ENCODE data around the gene RNF187.

RNF187 gene

GRCh38 chr1:228511546-228512445 lies 24.6 kb downstream of the RNF187 start:
- no peak for TF ChIP-seq REST (IDR thresholded peaks at IDR 0.05; ENCODE audit: insufficient read depth in 1 of 2, low read depth in 2 of 2, low read length in 2 of 2)
- no peak for TF ChIP-seq TAF1 (IDR thresholded peaks at IDR 0.05; ENCODE audit: borderline replicate concordance, insufficient read depth, low read length)
- TF ChIP-seq POLR2AphosphoS5 (IDR thresholded peaks at IDR 0.05; ENCODE audit: low read depth, low read length) = no peak
- no peak for TF ChIP-seq FOXP2 (optimal IDR thresholded peaks at IDR 0.05; ENCODE audit: borderline replicate concordance, extremely low read depth, extremely low read length, insufficient read depth)
- TF ChIP-seq SIN3A (IDR thresholded peaks at IDR 0.05; ENCODE audit: borderline replicate concordance, insufficient read depth, low read length) = no peak

GRCh38 chr1:228512781-228513198 lies 25.6 kb downstream of the RNF187 start:
- TF ChIP-seq POLR2AphosphoS5 (IDR thresholded peaks at IDR 0.05; ENCODE audit: low read depth, low read length) (no peak), TAF1 (IDR thresholded peaks at IDR 0.05; ENCODE audit: borderline replicate concordance, insufficient read depth, low read length) (no peak), REST (IDR thresholded peaks at IDR 0.05; ENCODE audit: insufficient read depth in 1 of 2, low read depth in 2 of 2, low read length in 2 of 2) (no peak), FOXP2 (optimal IDR thresholded peaks at IDR 0.05; ENCODE audit: borderline replicate concordance, extremely low read depth, extremely low read length, insufficient read depth) (no peak), SIN3A (IDR thresholded peaks at IDR 0.05; ENCODE audit: borderline replicate concordance, insufficient read depth, low read length) (no peak)

- no peak for TF ChIP-seq POLR2AphosphoS5 (IDR thresholded peaks at IDR 0.05; ENCODE audit: low read depth, low read length)
- no peak for TF ChIP-seq TAF1 (IDR thresholded peaks at IDR 0.05; ENCODE audit: borderline replicate concordance, insufficient read depth, low read length)
- no peak for TF ChIP-seq REST (IDR thresholded peaks at IDR 0.05; ENCODE audit: insufficient read depth in 1 of 2, low read depth in 2 of 2, low read length in 2 of 2)
- no peak for TF ChIP-seq FOXP2 (optimal IDR thresholded peaks at IDR 0.05; ENCODE audit: borderline replicate concordance, extremely low read depth, extremely low read length, insufficient read depth)
These were observed 26.2 kb downstream of the RNF187 start for GRCh38 chr1:228513236-228513900.

GRCh38 chr1:228514421-228514820 lies 27.2 kb downstream of the RNF187 start:
- TF ChIP-seq REST (IDR thresholded peaks at IDR 0.05; ENCODE audit: insufficient read depth in 1 of 2, low read depth in 2 of 2, low read length in 2 of 2) (no peak), SIN3A (IDR thresholded peaks at IDR 0.05; ENCODE audit: borderline replicate concordance, insufficient read depth, low read length) (no peak), TAF1 (IDR thresholded peaks at IDR 0.05; ENCODE audit: borderline replicate concordance, insufficient read depth, low read length) (no peak), POLR2AphosphoS5 (IDR thresholded peaks at IDR 0.05; ENCODE audit: low read depth, low read length) (no peak), FOXP2 (optimal IDR thresholded peaks at IDR 0.05; ENCODE audit: borderline replicate concordance, extremely low read depth, extremely low read length, insufficient read depth) (no peak)

All from PFSK-1 (cell line).